Esophagus squamous epithelium (tissue), 5 donors: ENCODE results near the gene CACNA1F. TPM values are rescaled to one million over a fixed set of nuclear protein-coding genes. Genes with fewer than 3 reads are reported as not detected.

ENCODE experiments used
- DNase-seq: peaks from one replicate; lab custom pipeline; 2025; lab: John Stamatoyannopoulos, UW
- H3K27ac ChIP-seq, 4 donors: fragments of 200-600 bp; sonication (generic); one replicate each; pipeline ENCODE4 v1.5.1; 2016 to 2019; ENCODE audit warnings: mild to moderate bottlenecking in 1 of 4
- H3K27me3 ChIP-seq, 4 donors: fragments of 200-600 bp; sonication (generic); 1 replicate in 3 of 4; 2 replicates in 1 of 4; pipeline versions ENCODE4 v1.5.1 to v1.6.0; 2017 to 2021; ENCODE audit warnings: antibody characterized with exemption in 1 of 4
- H3K36me3 ChIP-seq, 3 donors: fragments of 200-600 bp; sonication (generic); one replicate each; pipeline ENCODE4 v1.5.1; 2016 to 2019
- H3K4me1 ChIP-seq, 3 donors: fragments of 200-600 bp; sonication (generic); one replicate each; pipeline ENCODE4 v1.5.1; 2017 to 2019
- H3K4me3 ChIP-seq, 4 donors: fragments of 200-600 bp; sonication (generic); 1 replicate in 3 of 4; 2 replicates in 1 of 4; pipeline ENCODE4 v1.5.1; 2016 to 2019; ENCODE audit warnings: mild to moderate bottlenecking in 2 of 4, moderate library complexity in 1 of 4
- H3K9me3 ChIP-seq, 3 donors: fragments of 200-600 bp; sonication (generic); one replicate each; pipeline ENCODE4 v1.5.1; 2016 to 2019
- CTCF ChIP-seq, 6 experiments: fragments of 450-650 bp in 4 of 6; fragments of 200-600 bp in 2 of 6; sonication (generic) in 2 of 6; IDR thresholded peaks; one replicate each; pipeline ENCODE4 v1.5.1; 2016 to 2019; ENCODE audit warnings: antibody characterized with exemption in 6 of 6, mild to moderate bottlenecking in 4 of 6, moderate library complexity in 4 of 6
- POLR2A ChIP-seq, 4 donors: fragments of 450-650 bp; IDR thresholded peaks; one replicate each; pipeline ENCODE4 v1.6.1; 2017; ENCODE audit warnings: antibody characterized with exemption in 4 of 4, mild to moderate bottlenecking in 4 of 4, moderate library complexity in 3 of 4
- whole genome bisulfite sequencing, 2 donors: methylation state at CpG; one replicate each; pipeline ENCODE4 v1.1.5; 2018; 5-methylcytosine and 5-hydroxymethylcytosine counted together
- intact Hi-C: fragments of 100-400 bp; cut with DNase I; formaldehyde crosslinking; loops from one replicate; pipeline ENCODE4 v1.15.0; 2022
- total RNA-seq, 4 donors: library from RNA; depleted of rRNA; stranded (reverse); fragments of >200 nt; gene quantifications; one replicate each; pipeline ENCODE4 v1.1.0, GENCODE V29; 2016
- donor health status: DM: yes; HTN: yes; CAD: no.

CACNA1F gene
- total RNA-seq, 4 donors from 2014 or later, result 0.38 TPM; not detected in 3

GRCh38 chrX:49220100-49220499 is 13.0 kb downstream of the CACNA1F start:
- Histone ChIP-seq H3K9me3 (no peaks in the 10 kb centered on the region), H3K27me3 (no peaks in the 10 kb centered on the region), H3K27ac (no peak overlapping the region), H3K4me1 (no peaks in the 10 kb centered on the region), H3K36me3 (no peaks in the 10 kb centered on the region), H3K4me3 (no peak overlapping the region)
- DNase-seq, result no peak
- TF ChIP-seq CTCF (IDR thresholded peaks at IDR 0.05), result no peak
- no peak for TF ChIP-seq POLR2A (IDR thresholded peaks at IDR 0.05)
- intact Hi-C loops, result no loop called here

- no peaks in the 10 kb centered on the region for H3K4me1 ChIP-seq
- no peak overlapping the region for H3K27ac ChIP-seq
- no peak for TF ChIP-seq CTCF (IDR thresholded peaks at IDR 0.05)
- TF ChIP-seq POLR2A (IDR thresholded peaks at IDR 0.05), result no peak
- 78 to 80% methylated on average over 8 of the region's 14 CpGs for WGBS, 2 donors
- H3K36me3 ChIP-seq, result no peaks in the 10 kb centered on the region
- no peak overlapping the region for H3K4me3 ChIP-seq
- DNase-seq, result no peak
- H3K9me3 ChIP-seq, result no peaks in the 10 kb centered on the region
- peaks cover 0 to 5% (median 0%) of the 10 kb centered on the region in 4 donors for H3K27me3 ChIP-seq
- intact Hi-C loops, result no loop called here
Measured at GRCh38 chrX:49214996-49215526, 18.1 kb downstream of the CACNA1F start.

- H3K27ac ChIP-seq, result no peak overlapping the region
- no peaks in the 10 kb centered on the region for H3K36me3 ChIP-seq
- intact Hi-C loops, result no loop called here
- no peaks in the 10 kb centered on the region for H3K4me1 ChIP-seq
- H3K4me3 ChIP-seq, result no peak overlapping the region
- 66 to 100% methylated on average over 1 to 2 of the region's 2 CpGs for WGBS, 2 donors
- H3K9me3 ChIP-seq, result no peaks in the 10 kb centered on the region
- DNase-seq, result no peak
- peaks cover 0 to 11% (median 0%) of the 10 kb centered on the region in 4 donors for H3K27me3 ChIP-seq
- TF ChIP-seq POLR2A (IDR thresholded peaks at IDR 0.05) (no peak), CTCF (IDR thresholded peaks at IDR 0.05) (no peak)
Measured at GRCh38 chrX:49214416-49214815, 18.7 kb downstream of the CACNA1F start.

GRCh38 chrX:49212861-49213260 is 20.3 kb downstream of the CACNA1F start:
- intact Hi-C loops, result no loop called here

GRCh38 chrX:49212209-49212608 is 20.9 kb downstream of the CACNA1F start:
- no peak overlapping the region for H3K4me3 ChIP-seq
- H3K4me1 ChIP-seq, result no peaks in the 10 kb centered on the region
- no peaks in the 10 kb centered on the region for H3K36me3 ChIP-seq
- H3K9me3 ChIP-seq, result no peaks in the 10 kb centered on the region
- H3K27ac ChIP-seq, result no peak overlapping the region
- 80% methylated on average over 1 of the region's 2 CpGs; no CpG with 5 or more reads in 1 of the 2 donors for WGBS, 2 donors
- intact Hi-C loops, result no loop called here
- TF ChIP-seq CTCF (IDR thresholded peaks at IDR 0.05) (no peak), POLR2A (IDR thresholded peaks at IDR 0.05) (no peak)
- DNase-seq, result no peak
- peaks cover 0 to 13% (median 0%) of the 10 kb centered on the region in 4 donors for H3K27me3 ChIP-seq

More at GRCh38 chrX:49212861-49213260, 20.3 kb downstream of the CACNA1F start:
- TF ChIP-seq POLR2A (IDR thresholded peaks at IDR 0.05) (no peak), CTCF (IDR thresholded peaks at IDR 0.05) (no peak)
- no peak for DNase-seq
- no peaks in the 10 kb centered on the region for H3K9me3 ChIP-seq
- H3K27ac ChIP-seq, result no peak overlapping the region
- H3K27me3 ChIP-seq, result peaks cover 0 to 13% (median 0%) of the 10 kb centered on the region in 4 donors
- no peak overlapping the region for H3K4me3 ChIP-seq
- 57 to 67% methylated on average over 1 of the region's 1 CpG for WGBS, 2 donors
- H3K4me1 ChIP-seq, result no peaks in the 10 kb centered on the region
- no peaks in the 10 kb centered on the region for H3K36me3 ChIP-seq
